Urothelium cell line (cell line): ENCODE data around the gene ZNF189.

Experiments
- DNase-seq: peaks from one replicate; pipeline ENCODE4 v3.0.0; 2011; ENCODE audit warnings: low spot score, mixed read lengths
- FAIRE-seq: peaks from 2 replicates; lab custom pipeline; 2011; peaks lifted over from hg19 to GRCh38; lab: Jason Lieb, UNC

Gene ZNF189

GRCh38 chr9:101398068-101398929 lies at the start of gene ZNF189, which contains the start of gene MRPL50:
ZNF189 (plus strand) TSS chr9:101398851; CDS start chr9:101399157, 306 bp downstream.
MRPL50 (minus strand) TSS chr9:101398618; CDS start chr9:101398592, 26 bp downstream.
- no peak for FAIRE-seq
- peak; percentile 96 for DNase-seq

GRCh38 chr9:101350285-101350684 lies 48.4 kb upstream of the ZNF189 start:
- FAIRE-seq (no peak), DNase-seq (no peak)

- FAIRE-seq (no peak), DNase-seq (no peak)
Measured at GRCh38 chr9:101352892-101353463, 45.7 kb upstream of the ZNF189 start.

- DNase-seq (no peak), FAIRE-seq (no peak)
Measured at GRCh38 chr9:101353683-101354082, 45.0 kb upstream of the ZNF189 start.

DNA sequence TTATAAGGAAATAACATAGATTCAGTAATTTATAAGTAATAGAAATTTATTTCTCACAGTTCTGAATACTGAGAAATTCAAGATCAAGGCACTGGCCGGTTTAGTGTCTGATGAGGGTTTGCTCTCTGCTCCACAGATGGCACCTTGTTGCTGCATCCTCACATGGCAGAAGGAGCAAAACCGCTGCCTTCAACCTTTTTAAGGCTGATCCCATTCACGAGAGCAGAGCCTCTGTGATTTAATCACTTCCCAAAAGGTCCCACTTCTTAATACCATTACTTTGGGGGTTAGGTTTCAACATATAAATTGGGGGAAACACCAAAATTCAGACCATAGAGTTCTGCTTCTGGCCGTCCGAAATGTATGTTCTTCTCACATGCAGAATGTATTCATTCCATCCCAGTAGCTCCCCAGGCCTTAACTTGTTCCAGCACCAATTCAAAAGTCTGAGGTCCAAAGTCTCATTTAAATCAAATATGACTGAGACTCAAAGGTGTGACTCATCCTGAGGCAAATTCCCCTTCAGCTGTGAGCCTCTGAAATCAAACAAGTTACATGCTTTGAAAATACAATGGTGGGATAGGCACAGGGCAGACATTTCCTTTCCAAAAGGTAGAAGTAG lies 44.4 kb upstream of the ZNF189 start:
- no peak for DNase-seq
- FAIRE-seq, result no peak

- no peak for FAIRE-seq
Measured at GRCh38 chr9:101354765-101355708, 43.6 kb upstream of the ZNF189 start.

GRCh38 chr9:101356619-101357018 lies 42.0 kb upstream of the ZNF189 start:
- FAIRE-seq, result no peak
- DNase-seq, result no peak

More at GRCh38 chr9:101354765-101355708, 43.6 kb upstream of the ZNF189 start:
- no peak for DNase-seq

DNA sequence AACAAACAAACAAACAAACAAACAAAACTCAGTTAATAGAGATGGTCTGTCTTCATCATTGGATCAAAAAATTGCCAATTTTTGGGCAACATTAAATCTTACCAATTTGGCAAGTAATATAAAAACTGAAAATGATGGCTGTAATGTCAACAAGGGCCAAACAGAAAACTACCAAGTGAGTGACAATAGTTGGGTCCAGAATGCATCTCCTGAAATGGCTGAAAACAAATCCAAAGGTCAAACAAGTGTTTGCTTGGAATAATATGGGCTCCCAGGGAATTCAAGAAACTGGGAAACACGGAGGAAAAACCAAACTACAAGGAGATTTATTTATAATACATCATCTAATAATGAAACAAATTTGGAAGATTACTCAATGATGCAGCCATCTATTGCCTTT lies 39.0 kb upstream of the ZNF189 start:
- FAIRE-seq, result no peak
- DNase-seq, result no peak

DNA sequence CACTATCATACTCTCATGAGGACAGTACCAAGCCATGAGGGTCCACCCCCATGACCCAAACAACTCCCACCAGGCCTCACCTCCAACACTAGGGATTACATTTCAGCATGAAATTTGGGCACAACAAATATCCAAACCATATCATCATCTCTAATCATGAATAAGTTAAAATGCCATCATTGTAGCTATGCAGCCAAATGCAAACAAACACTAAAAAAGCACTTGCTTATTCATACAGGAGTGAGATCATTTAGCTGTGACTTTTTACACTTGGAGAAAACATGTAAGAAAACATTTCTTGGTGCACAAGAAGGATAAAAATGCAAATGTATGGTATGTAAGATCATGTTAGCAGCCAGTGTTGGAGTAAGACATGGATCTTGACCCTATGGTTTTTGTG lies 38.0 kb upstream of the ZNF189 start:
- no peak for FAIRE-seq
- DNase-seq, result no peak

DNA sequence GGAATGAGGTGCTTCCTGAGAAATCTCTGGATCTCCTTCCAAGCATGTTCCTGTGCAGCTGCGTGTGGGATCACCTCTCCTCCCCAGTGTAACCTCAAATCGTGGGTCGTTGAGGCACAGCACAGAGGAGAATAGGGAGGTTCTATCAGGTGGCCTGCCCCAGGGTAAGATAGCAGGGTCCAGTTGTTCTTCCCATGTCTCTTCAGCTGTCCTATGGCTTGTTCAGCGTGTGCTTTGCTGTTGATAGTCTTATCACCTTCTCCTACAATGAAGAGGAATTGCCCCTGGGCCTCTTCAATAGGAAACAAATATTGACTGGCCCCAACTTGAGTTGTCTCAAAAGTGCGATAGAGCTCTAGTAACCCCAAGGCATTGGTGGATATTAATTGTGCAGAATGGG lies 36.2 kb upstream of the ZNF189 start:
- no peak for FAIRE-seq
- no peak for DNase-seq

DNA sequence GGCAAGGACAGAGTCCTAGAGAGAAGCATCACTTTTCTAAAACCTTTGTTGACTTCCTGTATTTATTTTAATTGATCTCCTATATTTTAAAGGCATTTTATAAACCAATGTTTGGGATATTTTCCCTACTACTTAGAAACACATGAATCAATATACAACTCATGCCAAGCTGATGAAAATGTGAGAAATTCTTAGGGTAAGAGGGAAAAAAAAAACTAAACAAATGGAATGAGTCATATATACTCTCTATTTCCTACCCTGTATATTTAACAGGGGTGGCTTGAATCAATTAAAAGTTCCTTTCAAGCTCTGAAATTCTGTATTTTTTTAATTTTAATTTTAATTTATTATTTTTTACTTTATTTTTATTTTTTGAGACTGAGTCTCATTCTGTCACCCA lies 33.5 kb upstream of the ZNF189 start:
- DNase-seq (no peak), FAIRE-seq (no peak)

DNA sequence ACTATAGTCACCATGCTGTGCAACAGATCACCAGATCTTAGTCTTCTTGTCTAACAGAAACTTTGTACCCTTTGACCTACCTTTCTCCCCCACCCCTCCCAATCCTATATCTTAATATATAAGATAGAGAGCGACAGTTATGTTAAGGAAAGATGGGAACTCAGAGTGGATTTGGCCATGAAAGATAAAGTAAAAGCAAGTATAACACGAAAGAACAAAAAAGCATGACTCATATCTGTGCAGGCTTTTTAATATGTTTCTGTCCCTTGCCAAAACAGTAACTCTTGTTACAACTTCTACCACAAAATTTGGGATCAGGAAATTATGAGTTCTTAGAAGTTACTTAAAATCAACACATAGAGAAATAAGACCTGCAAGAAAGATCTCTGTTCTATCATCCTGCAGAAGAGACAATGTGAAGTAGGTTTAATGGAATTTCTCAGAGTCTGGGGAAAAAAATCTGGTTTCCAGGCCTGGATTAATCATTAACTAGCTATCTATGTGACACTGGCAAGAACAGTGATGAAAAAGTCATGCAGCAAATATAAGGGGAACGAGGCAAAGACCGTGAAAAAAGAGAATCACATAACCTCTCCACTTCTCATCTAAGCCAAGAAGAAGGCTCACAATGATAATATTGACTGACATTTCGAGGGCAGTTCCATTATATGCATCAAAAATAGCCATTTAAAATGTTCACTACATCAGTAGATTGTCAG lies 32.5 kb upstream of the ZNF189 start:
- no peak for FAIRE-seq
- DNase-seq, result no peak

GRCh38 chr9:101367323-101367722 lies 31.3 kb upstream of the ZNF189 start:
- FAIRE-seq (no peak), DNase-seq (no peak)

DNA sequence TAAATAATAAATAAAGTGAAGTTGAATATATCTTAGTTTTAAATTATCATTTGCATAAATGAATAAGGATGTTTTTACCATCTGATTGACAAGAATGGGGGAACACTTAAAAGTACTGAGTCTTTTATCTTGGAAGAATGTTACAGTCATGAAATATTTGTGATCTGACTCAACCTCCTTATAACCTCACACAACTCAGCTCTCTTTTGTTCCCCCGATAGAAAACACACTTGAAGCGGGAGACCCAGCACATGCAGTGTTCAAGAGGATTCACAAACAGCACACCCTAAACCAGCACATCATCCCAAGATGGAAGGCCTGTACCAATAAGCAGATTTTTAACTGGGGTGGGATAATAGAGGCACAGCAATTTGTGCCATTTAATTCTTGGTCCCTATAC lies 29.4 kb upstream of the ZNF189 start:
- no peak for FAIRE-seq
- peak; percentile 57 for DNase-seq

DNA sequence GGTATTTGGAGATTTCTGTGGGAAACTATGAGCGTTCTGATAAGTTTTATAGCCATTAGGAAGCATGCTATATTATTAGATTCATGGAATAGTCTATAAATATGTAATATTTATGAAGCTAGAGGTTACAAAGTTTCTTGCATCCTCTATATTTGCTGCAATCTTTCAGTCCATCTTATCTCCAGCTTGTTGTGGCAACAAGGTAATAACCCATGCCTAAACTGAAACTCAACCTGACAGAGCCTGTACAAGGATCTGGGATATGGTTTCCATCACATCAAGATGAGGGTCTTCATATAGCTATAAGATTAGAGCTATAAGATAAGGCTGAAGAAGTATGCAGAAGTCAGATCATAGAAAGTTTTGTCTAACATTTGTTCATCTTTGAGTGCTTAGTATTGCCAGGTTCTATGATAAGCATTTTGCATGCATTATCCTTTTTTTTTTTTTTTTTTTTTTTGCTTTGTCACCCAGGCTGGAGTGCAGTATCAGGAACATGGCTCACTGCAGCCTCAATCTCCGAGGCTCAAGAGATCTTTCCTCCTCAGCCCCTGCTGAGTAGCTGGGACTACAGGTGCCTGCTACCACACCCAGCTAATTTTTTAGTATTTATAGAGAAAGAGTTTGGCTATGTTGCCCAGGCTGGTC lies 28.6 kb upstream of the ZNF189 start:
- DNase-seq (no peak), FAIRE-seq (no peak)

- no peak for FAIRE-seq
- no peak for DNase-seq
Measured at GRCh38 chr9:101371813-101372212, 26.8 kb upstream of the ZNF189 start.

DNA sequence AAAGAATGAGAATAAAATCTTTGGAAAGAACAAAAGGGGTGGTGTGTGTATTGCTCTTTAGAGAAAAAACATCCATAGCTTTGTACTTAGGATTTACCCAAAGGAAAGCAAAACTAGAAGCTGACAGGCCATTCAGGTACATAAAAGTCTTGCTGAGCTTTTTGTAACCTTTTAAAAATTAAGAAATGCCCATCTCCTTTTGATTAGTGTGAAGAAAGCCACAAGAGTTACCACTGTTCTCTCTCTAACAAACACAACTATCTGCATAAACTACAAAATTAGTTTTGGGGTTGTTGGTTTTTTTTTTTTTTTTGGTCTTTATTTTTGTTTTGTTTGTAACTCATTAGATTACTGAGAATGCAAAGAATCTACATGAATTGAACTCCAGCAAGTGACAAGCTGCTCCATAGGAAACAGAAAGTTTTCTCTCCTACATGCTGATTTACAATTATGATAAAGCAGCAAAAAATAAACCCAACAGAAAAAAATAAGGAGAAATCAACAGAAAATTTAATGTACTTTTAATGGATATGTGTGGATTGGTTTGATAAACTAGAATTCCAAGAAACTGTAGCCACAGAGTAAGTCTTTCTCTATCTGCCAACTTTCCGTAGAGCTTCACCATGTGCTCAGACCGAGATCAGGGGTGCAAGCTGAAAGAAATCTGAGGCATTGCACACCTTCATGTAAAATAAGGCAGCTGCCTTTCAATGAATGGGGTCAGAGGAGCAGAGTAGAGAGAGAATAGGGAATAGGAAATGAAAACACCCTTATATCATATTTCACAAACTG lies 26.1 kb upstream of the ZNF189 start:
- DNase-seq, result no peak

DNA sequence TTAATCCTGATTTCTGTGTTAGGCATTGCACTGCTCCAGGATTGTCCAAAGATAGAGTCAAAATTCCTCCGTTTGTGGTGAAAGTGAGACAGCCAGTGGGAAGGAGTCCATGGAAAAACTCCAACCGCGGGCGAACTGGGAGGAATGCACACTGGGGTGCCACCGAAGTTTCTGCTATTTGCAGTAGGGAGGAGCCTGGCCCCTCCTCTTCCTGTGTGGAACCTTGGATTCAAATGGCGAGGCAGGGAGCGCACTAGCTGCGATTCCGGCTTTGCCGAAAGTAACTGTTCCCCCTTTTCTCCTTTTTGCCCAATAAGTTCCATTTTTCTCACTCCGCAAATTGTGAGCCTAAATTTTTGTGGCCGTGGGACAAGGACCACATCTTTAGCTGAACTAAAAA lies 23.1 kb upstream of the ZNF189 start:
- DNase-seq (peak; percentile 64), FAIRE-seq (no peak)

More for the DNA sequence above, 26.1 kb upstream of the ZNF189 start:
- no peak for FAIRE-seq
